ENCODE results near the gene SLC9C2.

DNA sequence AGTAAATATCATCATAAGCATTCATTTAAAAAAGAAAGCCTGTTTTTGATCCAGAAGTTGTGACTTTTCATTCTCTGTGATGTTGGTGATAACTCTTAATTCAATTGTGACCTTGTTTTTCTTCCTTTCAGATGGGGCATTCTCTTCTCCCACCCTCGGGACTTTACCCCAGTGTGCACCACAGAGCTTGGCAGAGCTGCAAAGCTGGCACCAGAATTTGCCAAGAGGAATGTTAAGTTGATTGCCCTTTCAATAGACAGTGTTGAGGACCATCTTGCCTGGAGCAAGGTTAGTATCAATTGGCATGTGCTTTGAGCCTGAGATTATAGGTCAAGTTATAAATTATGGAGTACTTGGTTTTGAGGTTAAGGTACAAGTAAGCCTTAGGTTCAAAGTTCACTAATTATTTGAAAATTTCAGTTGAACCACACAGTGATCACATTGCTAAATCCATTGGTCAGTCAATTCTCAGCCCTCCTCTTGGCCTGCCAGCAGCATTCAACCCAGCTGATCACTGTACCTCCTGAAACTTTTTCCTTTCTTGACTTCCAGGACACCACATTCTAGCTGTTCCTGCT lies 121.6 kb downstream of the SLC9C2 start:
- TF ChIP-seq, protein P1, sequence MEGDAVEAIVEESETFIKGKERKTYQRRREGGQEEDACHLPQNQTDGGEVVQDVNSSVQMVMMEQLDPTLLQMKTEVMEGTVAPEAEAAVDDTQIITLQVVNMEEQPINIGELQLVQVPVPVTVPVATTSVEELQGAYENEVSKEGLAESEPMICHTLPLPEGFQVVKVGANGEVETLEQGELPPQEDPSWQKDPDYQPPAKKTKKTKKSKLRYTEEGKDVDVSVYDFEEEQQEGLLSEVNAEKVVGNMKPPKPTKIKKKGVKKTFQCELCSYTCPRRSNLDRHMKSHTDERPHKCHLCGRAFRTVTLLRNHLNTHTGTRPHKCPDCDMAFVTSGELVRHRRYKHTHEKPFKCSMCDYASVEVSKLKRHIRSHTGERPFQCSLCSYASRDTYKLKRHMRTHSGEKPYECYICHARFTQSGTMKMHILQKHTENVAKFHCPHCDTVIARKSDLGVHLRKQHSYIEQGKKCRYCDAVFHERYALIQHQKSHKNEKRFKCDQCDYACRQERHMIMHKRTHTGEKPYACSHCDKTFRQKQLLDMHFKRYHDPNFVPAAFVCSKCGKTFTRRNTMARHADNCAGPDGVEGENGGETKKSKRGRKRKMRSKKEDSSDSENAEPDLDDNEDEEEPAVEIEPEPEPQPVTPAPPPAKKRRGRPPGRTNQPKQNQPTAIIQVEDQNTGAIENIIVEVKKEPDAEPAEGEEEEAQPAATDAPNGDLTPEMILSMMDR (IDR thresholded peaks at IDR 0.05), result no peak
- no peak for TF ChIP-seq POLR2A (IDR thresholded peaks at IDR 0.05)
